ENCODE results near the gene CHPF. TPM values are rescaled to one million over a fixed set of nuclear protein-coding genes. Genes with fewer than 3 reads are reported as not detected.

The CHPF gene
- total and polyA plus RNA-seq, 4 donors, result 61.2 to 86.6 (median 76.6) TPM

DNA sequence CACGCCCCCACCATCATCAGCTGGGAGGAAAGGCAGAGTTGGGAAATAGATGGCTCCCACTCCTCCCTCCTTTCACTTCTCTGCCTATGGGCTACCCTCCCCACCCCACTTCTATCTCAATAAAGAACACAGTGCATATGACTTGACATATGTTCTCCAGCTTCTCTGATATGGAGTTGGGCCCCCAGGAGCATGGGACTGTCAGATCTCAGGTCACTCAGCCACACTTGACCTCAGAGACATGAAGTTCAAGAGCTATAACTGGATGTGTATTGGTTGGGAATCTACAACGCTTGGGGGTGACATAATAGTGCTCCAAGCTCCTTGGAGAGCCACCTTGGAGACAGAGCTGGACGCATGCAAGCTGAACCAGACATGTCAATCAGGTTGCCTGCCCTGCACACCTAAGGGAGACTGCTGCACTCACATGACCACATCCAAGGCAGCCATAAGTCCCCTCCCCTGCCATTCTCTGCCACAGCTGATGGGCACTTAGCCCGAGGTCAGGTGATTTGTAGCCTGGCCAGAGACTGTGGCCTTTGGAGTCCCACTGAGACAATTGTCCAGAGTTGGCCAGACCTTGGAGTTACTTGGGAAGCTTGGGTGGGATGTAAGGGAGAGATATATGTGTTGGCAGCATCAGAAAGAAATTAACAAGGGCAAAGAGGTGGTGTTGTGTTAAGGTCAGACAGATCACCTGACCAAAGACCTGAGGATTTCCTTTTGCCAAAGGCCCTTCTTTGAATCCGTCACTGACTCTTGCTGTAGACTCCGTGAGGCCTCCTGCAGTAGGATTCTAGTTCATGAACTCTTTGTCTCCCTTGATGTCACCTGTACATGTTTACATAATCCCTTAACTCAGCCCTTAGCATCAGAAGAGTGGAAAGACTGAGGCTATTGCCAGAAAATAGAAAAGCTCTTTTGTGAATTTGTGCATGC, 32.2 kb upstream of the CHPF start:
- H3K4me1 ChIP-seq (ENCODE audit: control insufficient read depth, insufficient read depth, low read length), result peaks cover 30% of the 10 kb centered on the region
- H3K27ac ChIP-seq (ENCODE audit: low read depth, low read length), result peak overlapping the region; percentile 65
- DNase-seq (ENCODE audit: low read depth in 4 of 6, low spot score in 6 of 6), result no peak
- 92% methylated on average over 5 of the region's 6 CpGs for WGBS (ENCODE audit: insufficient coverage)
- H3K9me3 ChIP-seq (ENCODE audit: control insufficient read depth, insufficient read depth, low read length), result no peaks in the 10 kb centered on the region
- peaks cover 2% of the 10 kb centered on the region for H3K36me3 ChIP-seq (ENCODE audit: control insufficient read depth, insufficient read depth, low read length)
- no peak overlapping the region for H3K4me3 ChIP-seq (ENCODE audit: low read depth, low read length)
- no peaks in the 10 kb centered on the region for H3K27me3 ChIP-seq (ENCODE audit: control insufficient read depth, insufficient read depth, low read length)

GRCh38 chr2:219574484-219575311, 31.1 kb upstream of the CHPF start:
- DNase-seq (ENCODE audit: low read depth in 4 of 6, low spot score in 6 of 6), result no peak
- H3K36me3 ChIP-seq (ENCODE audit: control insufficient read depth, insufficient read depth, low read length), result peaks cover 7% of the 10 kb centered on the region
- WGBS (ENCODE audit: insufficient coverage), result 82% methylated on average over 22 of the region's 22 CpGs
- no peak overlapping the region for H3K27ac ChIP-seq (ENCODE audit: low read depth, low read length)
- H3K27me3 ChIP-seq (ENCODE audit: control insufficient read depth, insufficient read depth, low read length), result no peaks in the 10 kb centered on the region
- H3K4me1 ChIP-seq (ENCODE audit: control insufficient read depth, insufficient read depth, low read length), result peaks cover 36% of the 10 kb centered on the region
- no peak overlapping the region for H3K4me3 ChIP-seq (ENCODE audit: low read depth, low read length)
- H3K9me3 ChIP-seq (ENCODE audit: control insufficient read depth, insufficient read depth, low read length), result no peaks in the 10 kb centered on the region

GRCh38 chr2:219573166-219573565, 29.6 kb upstream of the CHPF start:
- Histone ChIP-seq H3K9me3 (ENCODE audit: control insufficient read depth, insufficient read depth, low read length) (no peaks in the 10 kb centered on the region), H3K4me3 (ENCODE audit: low read depth, low read length) (no peak overlapping the region), H3K4me1 (ENCODE audit: control insufficient read depth, insufficient read depth, low read length) (peaks cover 33% of the 10 kb centered on the region), H3K27ac (ENCODE audit: low read depth, low read length) (no peak overlapping the region), H3K36me3 (ENCODE audit: control insufficient read depth, insufficient read depth, low read length) (peaks cover 8% of the 10 kb centered on the region), H3K27me3 (ENCODE audit: control insufficient read depth, insufficient read depth, low read length) (no peaks in the 10 kb centered on the region)
- WGBS (ENCODE audit: insufficient coverage), result 60% methylated on average over 2 of the region's 5 CpGs
- no peak for DNase-seq (ENCODE audit: low read depth in 4 of 6, low spot score in 6 of 6)

DNA sequence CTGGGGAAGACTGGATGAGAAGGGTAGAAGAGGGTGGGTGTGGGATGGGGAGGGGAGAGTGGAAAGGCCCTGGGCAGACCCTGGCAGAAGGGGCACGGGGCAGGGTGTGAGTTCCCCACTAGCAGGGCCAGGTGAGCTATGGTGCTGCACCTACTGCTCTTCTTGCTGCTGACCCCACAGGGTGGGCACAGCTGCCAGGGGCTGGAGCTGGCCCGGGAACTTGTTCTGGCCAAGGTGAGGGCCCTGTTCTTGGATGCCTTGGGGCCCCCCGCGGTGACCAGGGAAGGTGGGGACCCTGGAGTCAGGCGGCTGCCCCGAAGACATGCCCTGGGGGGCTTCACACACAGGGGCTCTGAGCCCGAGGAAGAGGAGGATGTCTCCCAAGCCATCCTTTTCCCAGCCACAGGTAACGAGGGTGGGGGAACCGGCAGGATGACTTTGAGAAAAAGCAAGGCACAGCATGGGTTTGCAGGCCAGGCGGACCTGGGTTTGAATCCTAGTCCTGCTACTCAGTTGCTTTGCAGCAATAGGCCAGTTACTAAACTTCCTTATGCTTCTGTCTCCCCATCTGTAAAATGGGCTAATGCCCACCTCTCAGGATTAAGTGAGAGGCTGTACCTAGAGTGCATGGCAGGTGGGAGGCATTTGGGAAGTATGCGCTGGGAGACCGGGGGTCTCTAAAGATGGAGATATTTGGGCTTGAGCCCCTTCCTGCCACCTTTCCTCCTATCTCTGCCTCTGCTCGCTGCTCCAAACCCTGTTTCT, 28.8 kb upstream of the CHPF start, which contains the start of gene INHA:
Gene INHA (plus strand): TSS at position 74 of the 765 bp plus-strand sequence. CDS start 65 bp downstream, at position 139.
- H3K27me3 ChIP-seq (ENCODE audit: control insufficient read depth, insufficient read depth, low read length), result no peaks in the 10 kb centered on the region
- DNase-seq (ENCODE audit: low read depth in 4 of 6, low spot score in 6 of 6), result no peak

DNA sequence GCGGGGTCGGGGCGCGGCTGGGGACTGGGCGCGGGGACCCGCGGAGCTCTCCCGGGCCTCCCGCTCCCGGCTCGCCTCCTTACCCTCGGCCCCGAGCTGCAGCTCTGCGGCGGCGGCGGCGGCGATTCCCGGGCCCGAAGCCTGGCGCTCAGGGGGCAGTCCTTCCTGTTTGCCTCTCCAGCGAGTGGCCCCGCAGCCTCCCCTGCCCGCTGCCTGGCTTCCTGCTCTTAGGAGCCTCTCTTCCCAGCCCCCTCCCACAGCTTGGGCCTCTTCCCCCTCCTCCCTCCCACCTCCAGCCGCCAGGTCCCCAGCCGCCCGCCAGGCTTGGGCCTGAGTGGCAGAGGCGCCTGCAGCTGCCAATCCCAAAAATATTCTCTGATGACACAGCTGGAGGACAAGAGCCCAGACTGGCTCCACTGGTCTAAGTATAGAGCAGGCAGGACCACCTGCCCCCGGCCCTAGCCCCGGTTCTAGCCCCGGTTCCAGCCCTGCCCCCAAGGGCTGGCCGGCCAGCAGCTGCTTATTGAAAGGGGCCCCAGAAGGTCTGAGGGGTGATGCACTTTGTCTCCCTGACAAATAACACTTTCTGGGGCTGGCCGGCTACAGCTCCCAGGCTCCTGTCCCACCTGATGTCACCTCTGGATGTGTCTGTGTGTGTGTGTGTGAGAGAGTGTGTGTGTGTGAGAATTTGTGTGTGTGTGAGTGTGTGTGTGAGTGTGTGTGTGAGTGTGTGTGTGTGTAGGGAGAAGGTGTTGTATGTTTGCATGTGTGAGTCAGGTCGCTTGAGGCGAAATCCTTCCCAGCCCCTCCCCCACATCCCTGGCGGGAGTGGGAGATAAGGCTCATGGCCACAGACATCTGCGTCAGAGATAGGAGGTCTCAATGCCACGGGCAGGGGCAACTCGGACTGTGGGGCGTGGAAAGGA, 28.0 kb upstream of the CHPF start, which contains the start of gene OBSL1:
Gene OBSL1 (minus strand): TSS at position 229 of the 926 bp plus-strand sequence. CDS start 307 bp downstream, outside the sequence.
- peaks cover 24% of the 10 kb centered on the region for H3K4me1 ChIP-seq (ENCODE audit: control insufficient read depth, insufficient read depth, low read length)
- peak in 5 of 6 donors; percentile 53 to 93 (median 68) for DNase-seq (ENCODE audit: low read depth in 4 of 6, low spot score in 6 of 6)
- peak within 1 kb of the TSS; percentile 51 for H3K4me3 ChIP-seq (ENCODE audit: low read depth, low read length)
- 4% methylated on average over 39 of the region's 42 CpGs for WGBS (ENCODE audit: insufficient coverage)
- H3K9me3 ChIP-seq (ENCODE audit: control insufficient read depth, insufficient read depth, low read length), result no peaks in the 10 kb centered on the region
- H3K27ac ChIP-seq (ENCODE audit: low read depth, low read length), result peak within 1 kb of the TSS; percentile 77
- peaks cover 24% of the 10 kb centered on the region for H3K36me3 ChIP-seq (ENCODE audit: control insufficient read depth, insufficient read depth, low read length)
- H3K27me3 ChIP-seq (ENCODE audit: control insufficient read depth, insufficient read depth, low read length), result no peaks in the 10 kb centered on the region

More for the DNA sequence above, 28.8 kb upstream of the CHPF start, which contains the start of gene INHA:
- peaks cover 32% of the 10 kb centered on the region for H3K4me1 ChIP-seq (ENCODE audit: control insufficient read depth, insufficient read depth, low read length)
- H3K9me3 ChIP-seq (ENCODE audit: control insufficient read depth, insufficient read depth, low read length), result no peaks in the 10 kb centered on the region
- H3K4me3 ChIP-seq (ENCODE audit: low read depth, low read length), result peak within 1 kb of the TSS; percentile 42
- H3K36me3 ChIP-seq (ENCODE audit: control insufficient read depth, insufficient read depth, low read length), result peaks cover 15% of the 10 kb centered on the region
- 86% methylated on average over 10 of the region's 13 CpGs for WGBS (ENCODE audit: insufficient coverage)
- H3K27ac ChIP-seq (ENCODE audit: low read depth, low read length), result peak within 1 kb of the TSS; percentile 77

DNA sequence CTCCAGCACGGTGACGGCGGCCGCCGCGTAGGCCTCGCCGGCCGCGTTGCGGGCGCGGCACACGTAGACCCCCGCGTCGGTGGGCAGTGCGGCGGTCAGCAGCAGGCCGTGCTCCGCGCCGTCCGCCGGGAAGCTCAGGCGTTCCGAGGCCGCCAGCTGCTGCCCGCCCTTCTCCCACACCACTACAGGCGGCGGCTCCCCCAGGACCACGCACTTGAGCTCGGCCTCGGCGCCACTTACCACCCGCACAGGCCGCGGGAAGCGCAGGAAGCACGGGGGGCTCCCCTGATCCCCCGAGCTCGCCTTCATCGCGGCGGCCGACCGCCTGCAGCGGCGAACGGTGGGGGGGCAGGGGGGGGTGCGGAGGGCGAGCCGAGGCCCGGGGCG, 27.3 kb upstream of the CHPF start:
- DNase-seq (ENCODE audit: low read depth in 4 of 6, low spot score in 6 of 6), result peak in 2 of 6 donors; percentile 49 to 63
- H3K27ac ChIP-seq (ENCODE audit: low read depth, low read length), result peak overlapping the region; percentile 57
- peak overlapping the region; percentile 51 for H3K4me3 ChIP-seq (ENCODE audit: low read depth, low read length)
- H3K4me1 ChIP-seq (ENCODE audit: control insufficient read depth, insufficient read depth, low read length), result peaks cover 21% of the 10 kb centered on the region
- no peaks in the 10 kb centered on the region for H3K27me3 ChIP-seq (ENCODE audit: control insufficient read depth, insufficient read depth, low read length)
- H3K9me3 ChIP-seq (ENCODE audit: control insufficient read depth, insufficient read depth, low read length), result no peaks in the 10 kb centered on the region
- WGBS (ENCODE audit: insufficient coverage), result 0% methylated on average over 50 of the region's 55 CpGs
- peaks cover 30% of the 10 kb centered on the region for H3K36me3 ChIP-seq (ENCODE audit: control insufficient read depth, insufficient read depth, low read length)

- no peaks in the 10 kb centered on the region for H3K27me3 ChIP-seq (ENCODE audit: control insufficient read depth, insufficient read depth, low read length)
- no peaks in the 10 kb centered on the region for H3K9me3 ChIP-seq (ENCODE audit: control insufficient read depth, insufficient read depth, low read length)
- 3% methylated on average over 95 of the region's 95 CpGs for whole genome bisulfite sequencing (ENCODE audit: insufficient coverage)
- peaks cover 36% of the 10 kb centered on the region for H3K36me3 ChIP-seq (ENCODE audit: control insufficient read depth, insufficient read depth, low read length)
- peak overlapping the region; percentile 43 for H3K4me3 ChIP-seq (ENCODE audit: low read depth, low read length)
- peak overlapping the region; percentile 47 for H3K27ac ChIP-seq (ENCODE audit: low read depth, low read length)
- peak in 2 of 6 donors; percentile 73 to 78 for DNase-seq (ENCODE audit: low read depth in 4 of 6, low spot score in 6 of 6)
- H3K4me1 ChIP-seq (ENCODE audit: control insufficient read depth, insufficient read depth, low read length), result peaks cover 21% of the 10 kb centered on the region
Measured at GRCh38 chr2:219570194-219570923, 26.8 kb upstream of the CHPF start.

GRCh38 chr2:219569635-219570034, 26.0 kb upstream of the CHPF start:
- no CpG with 5 or more reads among the region's 6 CpGs for WGBS (ENCODE audit: insufficient coverage)
- Histone ChIP-seq H3K27ac (ENCODE audit: low read depth, low read length) (no peak overlapping the region), H3K4me1 (ENCODE audit: control insufficient read depth, insufficient read depth, low read length) (peaks cover 20% of the 10 kb centered on the region), H3K9me3 (ENCODE audit: control insufficient read depth, insufficient read depth, low read length) (no peaks in the 10 kb centered on the region), H3K4me3 (ENCODE audit: low read depth, low read length) (peak overlapping the region; percentile 43), H3K36me3 (ENCODE audit: control insufficient read depth, insufficient read depth, low read length) (peaks cover 42% of the 10 kb centered on the region), H3K27me3 (ENCODE audit: control insufficient read depth, insufficient read depth, low read length) (no peaks in the 10 kb centered on the region)
- peak in 1 of 6 donors; percentile 58 for DNase-seq (ENCODE audit: low read depth in 4 of 6, low spot score in 6 of 6)

Measured in spinal cord (tissue), 10 donors.